ENCODE data around the gene POLE4. TPM values are rescaled to one million over a fixed set of nuclear protein-coding genes. Genes with fewer than 3 reads are reported as not detected.

POLE4 gene
- total RNA-seq, 3 donors from 2014 or later = 31.9 to 46.5 (median 37.1) TPM

GRCh38 chr2:74966887-74967286 is 8.4 kb downstream of the POLE4 start:
- no peak overlapping the region for H3K4me3 ChIP-seq
- DNase-seq (ENCODE audit: low spot score in 2 of 2) = no peak
- no peak overlapping the region for H3K27ac ChIP-seq
- intact Hi-C loops (cut with DNase I; ENCODE audit: low total_unique reads) = no loop called here
- TF ChIP-seq, protein P1, sequence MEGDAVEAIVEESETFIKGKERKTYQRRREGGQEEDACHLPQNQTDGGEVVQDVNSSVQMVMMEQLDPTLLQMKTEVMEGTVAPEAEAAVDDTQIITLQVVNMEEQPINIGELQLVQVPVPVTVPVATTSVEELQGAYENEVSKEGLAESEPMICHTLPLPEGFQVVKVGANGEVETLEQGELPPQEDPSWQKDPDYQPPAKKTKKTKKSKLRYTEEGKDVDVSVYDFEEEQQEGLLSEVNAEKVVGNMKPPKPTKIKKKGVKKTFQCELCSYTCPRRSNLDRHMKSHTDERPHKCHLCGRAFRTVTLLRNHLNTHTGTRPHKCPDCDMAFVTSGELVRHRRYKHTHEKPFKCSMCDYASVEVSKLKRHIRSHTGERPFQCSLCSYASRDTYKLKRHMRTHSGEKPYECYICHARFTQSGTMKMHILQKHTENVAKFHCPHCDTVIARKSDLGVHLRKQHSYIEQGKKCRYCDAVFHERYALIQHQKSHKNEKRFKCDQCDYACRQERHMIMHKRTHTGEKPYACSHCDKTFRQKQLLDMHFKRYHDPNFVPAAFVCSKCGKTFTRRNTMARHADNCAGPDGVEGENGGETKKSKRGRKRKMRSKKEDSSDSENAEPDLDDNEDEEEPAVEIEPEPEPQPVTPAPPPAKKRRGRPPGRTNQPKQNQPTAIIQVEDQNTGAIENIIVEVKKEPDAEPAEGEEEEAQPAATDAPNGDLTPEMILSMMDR (IDR thresholded peaks at IDR 0.05) = no peak
- TF ChIP-seq POLR2A (IDR thresholded peaks at IDR 0.05) (no peak), POLR2AphosphoS5 (IDR thresholded peaks at IDR 0.05) (no peak)
- H3K9me3 ChIP-seq = no peaks in the 10 kb centered on the region
- H3K4me1 ChIP-seq = no peaks in the 10 kb centered on the region
- H3K27me3 ChIP-seq = no peaks in the 10 kb centered on the region
- H3K36me3 ChIP-seq = peaks cover 12% of the 10 kb centered on the region

DNA sequence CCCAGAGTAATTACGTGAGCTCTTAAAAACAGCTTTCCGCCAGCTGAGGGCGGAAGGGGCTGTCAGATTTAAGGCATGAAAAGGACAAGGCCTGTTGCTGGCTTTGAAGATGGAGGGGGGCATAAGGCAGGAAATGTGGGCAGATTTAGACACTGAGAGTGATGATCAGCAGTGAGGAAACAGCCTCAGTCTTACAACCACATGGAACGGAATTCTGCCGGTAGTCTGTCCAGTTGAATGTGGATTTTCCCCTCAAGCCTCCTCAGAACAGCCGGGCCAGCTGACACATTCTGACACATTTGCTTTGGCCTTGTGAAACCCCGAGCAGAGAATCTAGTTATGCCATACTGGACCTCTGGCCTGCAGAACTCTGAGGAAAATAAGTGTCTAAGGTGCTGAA is 16.6 kb downstream of the POLE4 start:
- Histone ChIP-seq H3K9me3 (no peaks in the 10 kb centered on the region), H3K27me3 (no peaks in the 10 kb centered on the region), H3K27ac (no peak overlapping the region), H3K4me1 (no peaks in the 10 kb centered on the region), H3K36me3 (no peaks in the 10 kb centered on the region), H3K4me3 (no peak overlapping the region)
- no peak for DNase-seq (ENCODE audit: low spot score in 2 of 2)
- intact Hi-C loops (cut with DNase I; ENCODE audit: low total_unique reads) = no loop called here
- TF ChIP-seq, protein P1 (IDR thresholded peaks at IDR 0.05) = no peak
- no peak for TF ChIP-seq POLR2A (IDR thresholded peaks at IDR 0.05)
- TF ChIP-seq POLR2AphosphoS5 (IDR thresholded peaks at IDR 0.05) = no peak

- TF ChIP-seq POLR2AphosphoS5 (IDR thresholded peaks at IDR 0.05) = no peak
- TF ChIP-seq, protein P1 (IDR thresholded peaks at IDR 0.05) = no peak
- no peak for TF ChIP-seq POLR2A (IDR thresholded peaks at IDR 0.05)
- Histone ChIP-seq H3K4me3 (no peak overlapping the region), H3K27me3 (no peaks in the 10 kb centered on the region), H3K27ac (no peak overlapping the region), H3K9me3 (no peaks in the 10 kb centered on the region), H3K36me3 (no peaks in the 10 kb centered on the region), H3K4me1 (no peaks in the 10 kb centered on the region)
- intact Hi-C loops (cut with DNase I; ENCODE audit: low total_unique reads) = no loop called here
- DNase-seq (ENCODE audit: low spot score in 2 of 2) = no peak
Measured at GRCh38 chr2:74979844-74980243, 21.4 kb downstream of the POLE4 start.

DNA sequence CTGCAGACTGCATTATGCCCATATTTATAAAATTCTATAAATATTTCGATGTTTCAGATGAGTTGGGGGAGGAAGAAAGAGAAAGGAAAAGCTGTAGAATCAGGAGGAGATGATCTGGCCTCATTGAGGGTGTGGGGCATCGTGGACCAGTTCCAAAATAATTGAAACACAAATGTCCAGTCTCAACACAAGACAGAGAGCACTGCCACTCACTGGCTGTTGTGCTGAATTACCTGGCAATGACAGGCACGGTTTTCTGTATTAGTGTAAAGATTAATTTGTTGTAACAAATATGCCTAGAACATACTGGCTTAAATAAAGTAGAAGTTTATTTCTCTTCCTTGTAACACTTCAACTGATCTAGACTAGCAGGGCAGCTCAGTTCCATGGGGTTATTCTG is 24.1 kb downstream of the POLE4 start:
- Histone ChIP-seq H3K4me1 (no peaks in the 10 kb centered on the region), H3K36me3 (no peaks in the 10 kb centered on the region), H3K9me3 (no peaks in the 10 kb centered on the region), H3K4me3 (no peak overlapping the region), H3K27me3 (no peaks in the 10 kb centered on the region), H3K27ac (no peak overlapping the region)
- intact Hi-C loops (cut with DNase I; ENCODE audit: low total_unique reads) = no loop called here
- TF ChIP-seq, protein P1 (IDR thresholded peaks at IDR 0.05) = peak in 1 of 3 donors; percentile 12
- TF ChIP-seq POLR2AphosphoS5 (IDR thresholded peaks at IDR 0.05) = no peak
- DNase-seq (ENCODE audit: low spot score in 2 of 2) = no peak

GRCh38 chr2:74983631-74984392 is 25.4 kb downstream of the POLE4 start:
- intact Hi-C loops (cut with DNase I; ENCODE audit: low total_unique reads) = no loop called here
- Histone ChIP-seq H3K4me3 (no peak overlapping the region), H3K36me3 (no peaks in the 10 kb centered on the region), H3K27me3 (no peaks in the 10 kb centered on the region), H3K9me3 (no peaks in the 10 kb centered on the region), H3K27ac (no peak overlapping the region), H3K4me1 (no peaks in the 10 kb centered on the region)
- TF ChIP-seq POLR2A (IDR thresholded peaks at IDR 0.05) (no peak), POLR2AphosphoS5 (IDR thresholded peaks at IDR 0.05) (no peak)
- TF ChIP-seq, protein P1 (IDR thresholded peaks at IDR 0.05) = no peak
- no peak for DNase-seq (ENCODE audit: low spot score in 2 of 2)
